NCI-H2227 treated with DMSO at 0.1 percent for 48 hours (cell line): Measurements from ENCODE around the gene TEX54.
"Not testable (repeated sequence)": the region's sequence is repeated elsewhere in the genome, so short reads cannot be mapped to it uniquely, and the experiment has no call there.

ENCODE experiments used
- DNase-seq: peaks from one replicate; lab custom pipeline; 2025; lab: John Stamatoyannopoulos, UW

TEX54 gene

DNA sequence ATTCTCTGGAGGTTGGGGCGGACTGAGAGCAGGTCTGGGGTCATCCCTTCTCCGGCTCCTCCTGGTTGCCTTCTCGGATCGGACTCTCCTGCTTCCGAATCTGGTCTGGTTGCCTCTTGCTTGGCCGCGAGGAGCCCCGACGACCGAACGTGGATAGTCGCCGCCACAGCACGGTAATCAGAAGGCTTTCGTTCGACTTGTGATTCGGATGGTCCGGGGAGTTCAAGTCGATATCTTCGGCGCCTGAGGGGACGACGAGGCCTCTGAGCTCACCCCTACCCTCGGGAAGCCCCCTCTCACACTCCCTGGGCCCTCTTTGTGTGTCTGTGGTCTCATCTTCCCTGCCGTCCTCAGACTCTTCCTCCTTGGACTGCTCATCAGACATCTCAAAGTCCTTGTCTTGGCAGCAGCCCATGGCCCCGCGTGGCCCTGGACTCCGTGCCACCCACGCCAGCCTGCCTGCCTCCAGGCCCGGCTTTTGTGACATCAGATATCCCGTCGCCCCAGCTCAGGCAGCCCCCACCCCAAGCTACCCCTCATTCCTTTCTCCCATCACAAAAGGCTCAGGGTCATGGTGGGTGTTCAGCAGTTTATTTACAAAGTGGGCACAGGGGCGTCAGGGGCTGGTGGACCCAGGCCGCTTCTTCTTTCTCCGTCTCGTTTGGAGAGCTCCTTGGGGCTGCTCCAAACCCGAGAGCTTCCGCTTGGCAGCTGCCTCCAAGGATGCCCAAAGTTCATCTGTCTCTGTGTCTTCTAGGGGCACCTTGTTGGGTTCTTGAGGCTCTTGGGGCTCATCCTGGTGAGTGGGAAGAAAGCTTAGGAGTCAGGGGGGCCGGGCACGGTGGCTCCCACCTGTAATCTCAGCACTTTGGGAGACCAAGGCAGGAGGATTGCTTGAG lies at the start of gene TEX54:
Gene TEX54, minus strand, starts transcription at position 506 of the 899 bp plus-strand sequence.
- no peak for DNase-seq

DNA sequence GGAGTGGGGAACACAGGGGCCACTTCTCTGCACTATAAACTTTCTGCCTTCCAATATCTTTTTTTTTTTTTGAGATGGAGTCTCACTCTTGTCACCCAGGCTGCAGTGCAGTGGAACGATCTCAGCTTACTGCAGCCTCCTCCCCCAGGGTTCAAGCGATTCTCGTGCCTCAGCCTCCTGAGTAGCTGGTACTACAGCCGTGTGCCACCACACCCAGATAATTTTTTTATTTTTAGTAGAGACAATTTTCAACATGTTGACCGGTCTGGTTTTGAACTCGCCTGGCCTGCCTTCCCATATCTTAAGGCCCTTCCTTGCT lies 49.7 kb upstream of the TEX54 start:
- DNase-seq: no peak

DNA sequence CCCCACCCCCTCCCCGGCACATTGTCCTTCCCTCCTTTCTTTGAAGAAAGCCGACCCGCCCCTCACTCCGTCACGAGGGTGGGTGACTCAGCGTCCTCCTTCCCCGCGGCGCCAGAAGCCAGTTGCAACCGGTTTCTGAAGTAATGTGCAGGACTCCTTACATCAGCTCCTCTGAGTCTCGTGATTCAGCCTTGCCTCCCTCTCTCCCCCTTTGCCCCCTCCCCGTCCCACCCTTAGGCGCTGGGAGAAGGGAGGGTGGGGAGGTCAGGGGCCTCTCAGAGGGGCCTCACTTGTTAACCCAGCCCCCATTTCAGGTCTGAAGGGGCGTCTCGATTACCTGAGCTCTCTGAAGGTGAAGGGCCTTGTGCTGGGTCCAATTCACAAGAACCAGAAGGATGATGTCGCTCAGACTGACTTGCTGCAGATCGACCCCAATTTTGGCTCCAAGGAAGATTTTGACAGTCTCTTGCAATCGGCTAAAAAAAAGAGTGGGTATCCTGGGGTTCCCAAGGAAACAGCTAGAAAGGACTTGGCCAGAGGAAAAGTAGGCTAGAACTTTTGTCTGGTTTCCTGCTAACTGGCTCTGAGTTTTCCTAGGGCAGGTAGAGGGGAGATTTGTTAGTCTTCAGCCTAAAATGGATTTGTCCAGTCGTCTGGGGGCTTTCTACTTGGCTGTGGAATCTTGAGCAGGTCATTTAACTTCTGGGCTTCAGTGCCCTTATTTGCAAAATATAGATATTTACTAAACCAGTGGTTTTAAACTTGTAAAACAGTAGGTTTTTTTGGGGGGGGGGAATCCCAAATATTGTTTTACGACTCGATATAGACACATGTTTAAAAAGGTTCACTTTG lies 49.2 kb upstream of the TEX54 start:
- peak; percentile 87 for DNase-seq

DNA sequence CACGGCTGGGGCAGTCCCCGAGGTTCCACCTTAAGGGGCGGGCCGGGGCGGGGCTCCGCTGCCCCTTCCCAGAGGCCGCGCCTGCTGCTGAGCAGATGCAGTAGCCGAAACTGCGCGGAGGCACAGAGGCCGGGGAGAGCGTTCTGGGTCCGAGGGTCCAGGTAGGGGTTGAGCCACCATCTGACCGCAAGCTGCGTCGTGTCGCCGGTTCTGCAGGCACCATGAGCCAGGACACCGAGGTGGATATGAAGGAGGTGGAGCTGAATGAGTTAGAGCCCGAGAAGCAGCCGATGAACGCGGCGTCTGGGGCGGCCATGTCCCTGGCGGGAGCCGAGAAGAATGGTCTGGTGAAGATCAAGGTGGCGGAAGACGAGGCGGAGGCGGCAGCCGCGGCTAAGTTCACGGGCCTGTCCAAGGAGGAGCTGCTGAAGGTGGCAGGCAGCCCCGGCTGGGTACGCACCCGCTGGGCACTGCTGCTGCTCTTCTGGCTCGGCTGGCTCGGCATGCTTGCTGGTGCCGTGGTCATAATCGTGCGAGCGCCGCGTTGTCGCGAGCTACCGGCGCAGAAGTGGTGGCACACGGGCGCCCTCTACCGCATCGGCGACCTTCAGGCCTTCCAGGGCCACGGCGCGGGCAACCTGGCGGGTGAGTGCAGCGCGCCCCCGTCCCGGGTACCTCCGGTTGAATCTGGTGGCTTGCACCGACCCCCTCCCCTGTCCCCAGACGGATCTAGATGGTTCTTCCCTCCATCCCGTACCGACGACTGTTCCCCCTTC lies 48.4 kb upstream of the TEX54 start, which contains the start of gene SLC3A2:
Gene SLC3A2, plus strand, starts transcription at position 94 of the 776 bp plus-strand sequence. Its CDS starts 128 bp downstream, at position 222.
- peak; percentile 85 for DNase-seq

DNA sequence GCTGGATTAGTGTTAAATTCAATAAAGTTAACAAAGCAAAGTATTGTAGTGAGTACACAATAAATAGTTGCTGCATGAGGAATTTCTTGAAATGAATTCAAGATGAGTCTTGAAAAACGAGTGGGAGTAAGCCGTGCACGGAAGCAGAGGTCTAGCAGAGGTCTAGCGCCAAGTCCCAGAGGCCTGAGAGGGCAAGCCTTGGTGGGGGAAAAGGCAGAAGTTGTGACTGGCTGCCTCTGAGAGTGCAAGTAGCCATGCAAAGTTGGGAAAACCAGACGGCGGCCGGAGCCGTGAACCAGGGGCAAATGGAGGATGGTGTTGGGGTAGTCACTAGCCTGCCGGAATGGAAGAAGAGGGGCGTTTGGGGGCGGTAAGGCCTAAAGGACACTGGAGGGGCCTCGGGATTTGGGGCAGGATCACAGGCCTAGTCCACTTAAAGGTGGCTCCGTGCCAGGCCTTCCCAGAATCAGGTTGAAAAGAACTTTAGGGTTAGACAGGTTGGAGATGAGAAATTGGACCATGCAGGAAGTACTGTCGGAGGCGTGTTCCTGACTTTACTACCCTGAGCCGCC lies 47.7 kb upstream of the TEX54 start:
- DNase-seq: no peak

DNA sequence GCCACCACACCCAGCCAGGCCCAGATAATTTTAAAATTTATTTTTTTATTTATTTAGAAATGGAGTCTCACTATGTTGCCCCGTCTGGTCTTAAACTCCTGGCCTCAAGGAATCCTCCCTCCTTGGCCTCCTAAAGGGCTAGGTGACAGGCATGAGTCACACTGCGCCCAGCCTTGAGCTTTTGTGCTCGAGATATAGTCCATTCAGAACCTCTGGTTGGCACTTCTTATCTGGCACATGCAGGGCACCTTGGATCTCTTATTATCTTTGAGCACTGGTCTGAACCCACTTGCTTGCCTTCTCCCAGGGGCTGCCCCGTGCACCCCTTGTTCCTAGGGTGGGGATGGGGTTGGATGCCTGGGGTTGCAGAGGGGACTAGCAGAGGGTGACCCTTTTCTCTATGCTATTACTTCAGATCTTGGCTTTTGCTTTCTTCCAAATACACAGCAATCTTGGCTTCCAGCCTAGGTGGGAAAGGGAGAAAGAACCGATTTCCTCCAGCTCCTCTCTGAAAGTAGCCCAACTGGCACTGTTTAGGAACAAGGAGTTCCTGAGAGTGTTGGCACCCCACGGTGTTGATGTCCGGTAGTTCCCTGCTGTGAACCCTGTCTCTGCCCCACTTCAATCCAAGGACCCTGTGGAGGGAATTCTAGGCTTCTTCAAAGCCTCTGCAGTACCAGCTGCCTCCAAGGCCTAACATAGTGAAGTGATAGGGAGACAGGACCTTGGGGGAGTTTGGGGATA lies 46.8 kb upstream of the TEX54 start:
- no peak for DNase-seq

DNA sequence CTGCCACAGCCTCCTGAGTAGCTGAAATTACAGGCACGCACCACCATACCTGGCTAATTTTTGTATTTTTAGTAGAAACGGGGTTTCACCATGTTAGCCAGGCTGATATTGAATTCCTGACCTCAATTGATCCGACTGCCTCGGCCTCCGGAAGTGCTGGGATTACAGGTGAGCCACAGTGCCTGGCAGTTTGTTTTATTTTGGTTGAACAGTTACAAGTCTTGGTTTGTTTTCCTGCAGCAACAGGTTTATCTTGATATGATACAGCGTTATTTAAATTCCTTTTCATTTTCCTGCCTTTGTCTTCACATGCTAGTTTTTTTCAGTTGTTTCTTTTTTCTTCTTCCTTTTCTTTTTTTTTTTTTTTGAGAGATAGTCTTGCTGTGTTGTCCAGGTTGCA lies 44.1 kb upstream of the TEX54 start:
- no peak for DNase-seq

DNA sequence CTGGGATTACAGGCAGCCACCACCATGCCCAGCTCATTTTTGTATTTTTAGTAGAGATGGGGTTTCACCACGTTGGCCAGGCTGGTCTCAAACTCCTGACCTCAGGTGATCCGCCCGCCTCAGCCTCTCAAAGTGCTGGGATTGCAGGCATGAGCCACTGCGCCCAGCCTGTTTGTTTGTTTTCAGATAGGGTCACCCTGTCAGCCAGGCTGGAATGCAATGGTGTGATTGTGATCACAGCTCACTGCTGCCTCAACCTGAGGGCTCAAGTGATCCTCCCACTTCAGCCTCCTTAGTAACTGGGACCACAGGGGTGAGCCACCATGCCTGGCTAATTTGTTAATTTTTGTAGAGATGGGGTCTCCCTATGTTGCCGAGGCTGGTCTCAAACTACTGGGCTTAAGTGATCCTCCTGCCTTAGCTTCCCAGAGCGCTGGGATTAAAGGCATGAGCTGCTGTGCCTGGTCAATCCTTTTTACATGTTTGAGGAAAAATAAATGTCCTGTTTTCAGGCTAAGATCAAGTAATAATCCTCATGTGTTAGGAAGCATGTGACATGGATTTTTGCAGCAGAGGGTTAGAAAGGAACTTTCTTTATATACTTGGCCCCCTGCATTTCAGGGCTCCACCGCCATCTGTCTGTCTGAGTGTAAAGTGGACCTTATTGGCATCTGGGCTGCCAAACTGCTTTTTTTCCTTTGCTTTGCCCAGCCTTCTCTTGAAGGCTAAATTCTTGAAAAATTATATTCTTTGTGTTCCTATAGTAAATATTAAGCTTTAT lies 43.2 kb upstream of the TEX54 start:
- DNase-seq: no peak

DNA sequence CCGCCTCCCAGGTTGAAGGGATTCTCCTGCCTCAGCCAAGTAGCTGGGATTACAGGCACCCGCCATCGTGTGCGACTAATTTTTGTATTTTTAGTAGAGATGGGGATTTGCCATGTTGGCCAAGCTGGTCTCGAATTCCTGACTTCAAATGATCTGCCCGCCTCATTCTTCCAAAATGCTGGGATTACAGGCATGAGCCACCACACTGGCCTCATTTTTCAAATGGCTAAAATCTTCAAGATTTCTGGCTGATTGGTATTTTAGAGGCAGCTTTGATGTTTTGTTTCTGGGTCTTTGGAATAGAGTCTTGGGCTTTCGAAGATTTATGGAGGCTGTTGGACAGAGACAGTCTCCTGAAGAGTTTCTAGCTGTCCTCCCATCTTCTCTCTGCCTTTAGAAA lies 42.2 kb upstream of the TEX54 start:
- no peak for DNase-seq

DNA sequence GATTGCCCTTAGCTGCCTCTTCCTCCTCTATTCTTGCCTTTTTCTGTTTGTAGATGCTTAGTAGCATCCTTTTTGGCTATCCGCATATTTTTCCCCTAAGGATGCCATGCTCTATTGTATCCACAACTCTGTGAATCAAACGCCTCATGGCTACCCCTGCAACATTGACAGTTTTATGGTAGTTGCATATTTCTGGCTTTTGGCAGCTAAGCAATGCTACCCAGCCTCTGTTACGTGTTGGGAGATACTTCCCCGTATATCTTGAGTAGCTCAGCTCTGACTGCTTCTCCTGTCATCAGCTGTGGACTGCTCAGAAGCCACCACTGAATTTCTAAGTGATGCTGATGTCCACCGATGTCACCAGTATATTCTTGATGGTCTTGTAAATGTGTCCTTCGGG lies 33.0 kb upstream of the TEX54 start:
- no peak for DNase-seq

DNA sequence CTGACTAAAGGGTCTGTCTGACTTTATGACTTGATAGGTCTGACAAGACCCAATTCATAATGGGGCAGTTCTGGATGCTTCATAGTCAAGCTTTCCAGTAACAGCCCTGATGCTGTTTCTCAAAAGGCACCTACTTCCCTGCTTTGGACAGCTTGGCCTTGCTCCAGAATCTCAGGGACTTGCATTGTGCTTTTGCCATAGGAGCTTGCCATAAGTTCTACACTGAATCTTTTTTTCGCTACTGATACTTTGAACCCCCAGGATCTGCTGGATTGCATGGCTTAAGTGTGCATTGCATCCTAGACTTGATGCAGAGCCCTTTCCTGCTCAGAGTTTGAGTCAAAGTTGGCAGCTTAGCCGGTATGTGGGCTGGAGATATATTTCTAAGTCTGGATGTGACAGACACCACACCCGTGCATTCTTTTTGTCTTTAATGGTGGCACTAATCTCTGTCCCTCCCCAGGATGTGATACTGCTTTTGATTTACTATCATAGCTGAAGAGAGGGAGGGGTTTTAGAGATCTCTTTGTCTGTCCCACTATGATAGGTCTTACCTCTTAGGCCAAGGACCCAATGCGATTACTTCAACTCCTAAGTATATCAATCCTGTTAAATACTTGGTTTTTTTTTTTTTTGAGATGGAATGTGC lies 31.2 kb upstream of the TEX54 start:
- no peak for DNase-seq

DNA sequence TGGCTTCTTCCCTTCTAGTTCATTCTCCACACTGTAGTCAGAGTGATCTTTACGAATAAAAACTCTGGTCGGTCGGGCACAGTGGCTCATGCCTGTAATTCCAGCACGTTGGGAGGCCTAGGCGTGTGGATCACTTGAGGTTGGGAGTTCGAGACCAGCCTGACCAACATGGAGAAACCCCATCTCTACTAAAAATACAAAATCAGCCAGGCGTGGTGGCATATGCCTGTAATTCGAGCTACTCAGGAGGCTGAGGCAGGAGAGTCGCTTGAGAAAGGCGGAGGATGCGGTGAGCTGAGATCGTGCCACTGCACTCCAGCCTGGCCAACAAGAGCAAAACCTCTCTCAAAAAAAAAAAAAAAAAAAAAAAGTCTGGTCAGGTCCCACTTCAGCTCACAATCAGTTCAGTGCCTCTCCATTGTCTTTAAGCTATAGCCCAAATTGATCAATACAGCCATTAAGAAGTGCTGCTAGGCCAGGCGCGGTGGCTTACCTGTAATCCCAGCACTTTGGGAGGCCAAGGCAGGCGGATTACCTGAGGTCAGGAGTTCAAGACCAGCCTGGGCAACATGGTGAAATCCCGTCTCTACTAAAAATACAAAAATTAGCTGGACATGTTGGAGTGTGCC lies 29.0 kb upstream of the TEX54 start:
- not testable (repeated sequence) for DNase-seq

DNA sequence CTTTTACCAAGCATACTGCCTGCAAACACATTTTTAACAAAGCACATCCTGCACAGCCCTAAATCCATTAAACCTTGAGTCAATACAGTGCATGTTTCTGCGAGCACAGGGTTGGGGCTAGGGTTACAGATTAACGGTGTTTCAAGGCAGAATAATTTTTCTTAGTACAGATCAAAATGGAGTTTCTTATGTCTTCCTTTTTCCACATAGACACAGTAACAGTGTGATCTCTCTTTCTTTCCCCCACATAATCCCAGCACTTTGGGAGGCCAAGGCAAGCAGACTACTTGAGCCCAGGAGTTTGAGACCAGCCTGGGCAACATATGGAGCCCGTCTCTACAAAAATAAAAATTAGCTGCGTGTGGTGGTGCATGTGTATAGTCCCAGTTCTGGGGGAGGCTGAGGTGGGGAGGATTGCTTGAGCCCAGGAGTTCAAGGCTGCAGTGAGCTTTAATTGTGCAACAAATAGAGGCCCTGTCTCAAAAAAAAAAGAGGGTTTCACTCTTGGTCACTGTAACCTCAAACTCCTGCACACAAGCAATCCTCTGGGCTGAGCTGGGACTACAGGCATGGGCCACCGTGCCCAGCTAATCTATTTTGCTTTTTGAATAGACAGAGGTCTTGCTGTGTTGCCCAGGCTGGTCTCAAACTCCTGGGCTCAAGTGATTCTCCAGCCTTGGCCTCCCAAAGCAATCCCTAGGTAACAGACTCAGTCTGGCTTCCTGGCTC lies 28.4 kb upstream of the TEX54 start:
- DNase-seq: no peak

DNA sequence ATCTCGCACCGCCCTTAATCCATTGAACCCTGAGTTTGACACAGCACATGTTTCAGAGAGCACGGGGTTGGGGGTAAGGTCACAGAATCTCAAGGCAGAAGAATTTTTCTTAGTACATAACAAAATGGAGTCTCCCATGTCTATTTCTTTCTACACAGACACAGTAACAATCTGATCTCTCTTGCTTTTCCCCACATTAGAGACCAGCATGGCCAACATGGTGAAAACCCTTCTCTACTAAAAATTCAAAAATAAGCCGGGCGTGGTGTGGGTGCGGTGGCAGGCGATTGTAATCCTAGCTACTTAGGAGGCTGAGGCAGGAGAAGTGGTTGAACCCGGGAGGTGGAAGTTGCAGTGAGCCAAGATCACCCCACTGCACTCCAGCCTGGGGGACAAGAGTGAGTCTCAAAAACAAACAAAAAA lies 26.7 kb upstream of the TEX54 start:
- not testable (repeated sequence) for DNase-seq

DNA sequence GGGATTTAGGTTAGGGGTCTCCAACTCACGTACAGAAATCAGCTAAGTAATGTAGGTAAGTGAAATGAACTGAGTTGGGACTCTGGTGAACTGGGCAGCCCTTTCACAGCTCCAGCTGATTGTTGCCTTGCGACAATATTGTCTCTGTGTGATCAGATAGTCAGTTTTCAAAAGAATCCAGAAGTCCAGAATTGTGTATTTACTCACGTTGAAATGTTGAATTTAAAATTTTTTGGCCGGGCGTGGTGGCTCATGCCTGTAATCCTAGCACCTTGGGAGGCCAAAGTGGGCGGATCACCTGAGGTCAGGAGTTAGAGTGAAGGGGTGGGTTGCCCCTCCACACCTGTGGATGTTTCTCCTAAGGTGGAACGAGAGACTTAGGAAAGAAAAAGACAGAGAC lies 25.6 kb upstream of the TEX54 start:
- DNase-seq: no peak

DNA sequence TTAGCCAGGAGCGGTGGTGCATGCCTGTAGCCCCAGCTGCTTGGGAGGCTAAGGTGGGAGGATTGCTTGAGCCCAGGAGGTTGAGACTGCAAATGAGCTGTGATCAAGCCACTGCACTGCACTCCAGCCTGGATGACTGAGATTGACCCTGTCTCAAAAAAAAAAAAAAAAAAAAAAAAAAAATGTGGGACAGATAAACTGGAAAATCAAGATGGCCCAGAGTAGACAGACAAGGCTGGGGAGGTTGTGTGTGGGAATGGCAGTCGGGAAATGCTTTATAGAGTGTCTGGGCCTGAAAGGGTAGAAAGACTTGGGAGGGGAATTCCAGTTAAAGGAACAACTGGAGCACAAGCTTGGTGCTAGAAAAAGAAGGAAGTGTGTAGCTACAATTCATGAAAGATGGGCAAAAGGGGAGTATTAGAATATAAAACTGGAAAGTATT lies 24.9 kb upstream of the TEX54 start:
- no peak for DNase-seq

DNA sequence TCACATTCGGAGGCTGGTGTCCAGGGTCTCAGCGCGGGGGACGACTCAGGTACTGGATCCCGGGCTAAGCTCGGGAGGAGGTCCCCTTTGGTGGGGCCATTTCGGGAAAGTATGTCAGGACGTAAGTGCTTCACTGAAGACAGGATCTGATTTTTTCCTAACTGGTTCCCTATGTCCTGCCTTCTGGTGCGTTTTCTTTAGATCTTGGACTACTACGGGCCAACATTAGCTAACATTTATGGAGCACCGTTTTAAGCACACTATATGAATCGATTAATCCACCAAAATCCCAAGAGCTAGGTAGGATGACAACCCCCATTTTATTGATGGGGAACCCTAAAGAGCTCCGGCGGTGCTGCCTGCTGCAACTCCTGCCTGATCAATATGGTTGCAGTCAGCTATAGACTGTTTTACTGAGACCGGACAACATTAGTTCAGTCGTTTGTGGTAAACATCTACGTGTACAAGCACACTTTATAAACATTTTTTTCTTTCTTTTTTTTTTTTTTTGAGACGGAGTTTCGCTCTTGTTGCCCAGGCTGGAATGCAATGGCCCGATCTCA lies 23.8 kb upstream of the TEX54 start:
- no peak for DNase-seq
